Esophagus squamous epithelium (tissue), 4 donors: ENCODE results near the gene KIF13A.

ENCODE experiments used
- CTCF ChIP-seq, 6 experiments: fragments of 450-650 bp in 4 of 6; fragments of 200-600 bp in 2 of 6; sonication (generic) in 2 of 6; IDR thresholded peaks; one replicate each; pipeline ENCODE4 v1.5.1; 2016 to 2019; ENCODE audit warnings: antibody characterized with exemption in 6 of 6, mild to moderate bottlenecking in 4 of 6, moderate library complexity in 4 of 6
- POLR2A ChIP-seq, 4 donors: fragments of 450-650 bp; IDR thresholded peaks; one replicate each; pipeline ENCODE4 v1.6.1; 2017; ENCODE audit warnings: antibody characterized with exemption in 4 of 4, mild to moderate bottlenecking in 4 of 4, moderate library complexity in 3 of 4

GRCh38 chr6:17897681-17898080 is 89.8 kb downstream of the KIF13A start:
- TF ChIP-seq CTCF (IDR thresholded peaks at IDR 0.05) (no peak), POLR2A (IDR thresholded peaks at IDR 0.05) (no peak)
